Measurements from ENCODE around the gene CENPQ.

CENPQ gene

DNA sequence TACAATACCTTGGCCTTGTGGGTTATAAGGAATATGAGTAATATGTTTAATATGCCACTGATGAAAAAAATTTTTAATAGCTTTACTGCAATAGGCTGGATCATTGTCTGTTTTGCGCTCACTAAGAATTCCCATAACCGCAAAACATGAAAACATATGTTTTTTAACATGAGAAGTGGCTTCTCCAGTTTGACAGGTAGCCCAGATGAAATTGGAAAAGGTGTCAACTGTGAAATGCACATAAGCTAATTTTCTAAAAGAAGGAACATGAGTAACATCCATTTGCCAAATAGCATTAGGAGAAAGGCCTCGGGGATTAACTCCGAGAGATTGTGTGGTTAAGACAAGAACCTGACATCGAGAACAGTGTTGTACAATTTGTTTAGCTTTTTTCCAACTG, 41.5 kb downstream of the CENPQ start:
- DNase-seq (ENCODE audit: low read depth in 2 of 2): no peak

GRCh38 chr6:49506569-49507111, 43.5 kb downstream of the CENPQ start:
- no peak for DNase-seq (ENCODE audit: low read depth in 2 of 2)

DNA sequence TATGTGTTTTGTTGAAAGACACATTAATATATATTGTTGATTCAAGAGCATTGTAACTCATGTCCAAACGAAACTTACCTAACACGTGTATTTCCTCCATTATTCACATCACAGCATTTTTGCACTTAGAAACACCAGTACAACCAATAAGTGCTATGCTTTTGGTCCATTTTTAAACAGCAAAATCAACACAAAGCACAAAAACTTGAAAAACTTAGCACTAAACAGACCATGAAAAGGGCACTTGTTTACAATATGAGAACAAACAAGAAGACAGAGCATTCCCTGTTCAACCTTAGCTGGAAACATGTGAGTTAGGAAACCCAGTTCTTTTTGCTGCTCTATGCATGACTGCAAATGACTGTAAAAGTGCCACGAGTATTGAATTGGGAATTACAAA, 46.2 kb downstream of the CENPQ start:
- no peak for DNase-seq (ENCODE audit: low read depth in 2 of 2)

GRCh38 chr6:49513153-49513989, 50.2 kb downstream of the CENPQ start:
- no peak for DNase-seq (ENCODE audit: low read depth in 2 of 2)

DNA sequence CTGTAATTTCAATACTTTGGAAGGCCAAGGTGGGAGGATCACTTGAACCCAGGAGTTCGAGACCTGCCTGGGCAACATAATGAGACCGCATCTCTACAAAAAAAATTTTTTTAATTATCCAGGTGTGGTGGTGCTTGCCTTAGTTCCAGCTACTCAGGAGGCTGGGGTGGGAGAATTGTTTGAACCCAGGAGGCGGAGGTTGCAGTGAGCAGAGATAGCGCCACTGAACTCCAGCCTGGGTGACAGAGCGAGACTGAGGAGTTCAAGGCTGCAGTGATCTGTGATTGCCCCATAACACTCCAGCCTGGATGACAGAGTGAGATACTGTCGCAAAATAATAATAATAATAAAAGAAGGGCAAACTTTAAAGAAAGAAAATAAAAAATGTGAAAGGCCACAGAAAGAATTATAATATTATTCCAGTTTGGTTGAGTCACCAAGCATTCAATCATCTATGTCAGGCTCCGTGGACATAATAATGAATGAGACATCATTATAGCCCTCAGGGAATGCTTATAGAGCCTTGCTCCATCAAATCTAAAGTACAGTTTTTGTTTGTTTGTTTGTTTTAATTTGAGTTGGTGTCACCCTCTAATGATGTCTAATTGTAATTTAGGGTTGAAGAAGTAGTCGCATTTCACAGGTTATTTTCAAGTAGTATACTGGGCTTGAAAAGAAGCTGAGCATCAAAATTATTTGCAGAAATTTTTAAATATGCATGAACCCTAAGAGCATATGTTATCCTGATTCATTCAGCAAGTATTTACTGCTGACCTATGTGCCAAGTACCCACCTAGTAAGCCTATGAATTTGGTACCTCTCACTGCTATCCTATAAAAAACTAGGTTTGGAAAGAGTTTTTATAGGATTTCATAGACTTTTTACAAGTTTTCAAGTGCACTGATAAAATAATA, 51.7 kb downstream of the CENPQ start:
- DNase-seq (ENCODE audit: low read depth in 2 of 2): no peak

- DNase-seq (ENCODE audit: low read depth in 2 of 2): no peak
Observed at GRCh38 chr6:49515485-49516146, 52.4 kb downstream of the CENPQ start.

DNA sequence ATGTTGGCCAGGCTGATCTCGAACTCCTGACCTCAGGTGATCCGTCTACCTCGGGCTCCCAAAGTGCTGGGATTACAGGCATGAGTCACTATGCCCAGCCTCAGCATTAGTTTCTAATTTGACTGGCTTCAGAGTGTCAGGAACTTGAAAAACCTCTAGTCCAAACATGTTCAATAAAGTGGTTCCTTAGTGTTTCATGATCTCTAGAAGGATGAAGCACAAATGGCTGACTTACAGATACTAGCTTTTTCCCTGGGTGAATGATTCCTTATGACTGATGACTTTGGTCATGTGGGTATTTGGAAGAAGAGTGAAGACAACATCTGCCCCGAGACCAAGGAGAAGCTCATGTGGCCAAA, 53.0 kb downstream of the CENPQ start:
- DNase-seq (ENCODE audit: low read depth in 2 of 2): no peak

- no peak for DNase-seq (ENCODE audit: low read depth in 2 of 2)
Observed at GRCh38 chr6:49517919-49518318, 54.7 kb downstream of the CENPQ start.

GRCh38 chr6:49519660-49520059, 56.5 kb downstream of the CENPQ start:
- no peak for DNase-seq (ENCODE audit: low read depth in 2 of 2)

DNA sequence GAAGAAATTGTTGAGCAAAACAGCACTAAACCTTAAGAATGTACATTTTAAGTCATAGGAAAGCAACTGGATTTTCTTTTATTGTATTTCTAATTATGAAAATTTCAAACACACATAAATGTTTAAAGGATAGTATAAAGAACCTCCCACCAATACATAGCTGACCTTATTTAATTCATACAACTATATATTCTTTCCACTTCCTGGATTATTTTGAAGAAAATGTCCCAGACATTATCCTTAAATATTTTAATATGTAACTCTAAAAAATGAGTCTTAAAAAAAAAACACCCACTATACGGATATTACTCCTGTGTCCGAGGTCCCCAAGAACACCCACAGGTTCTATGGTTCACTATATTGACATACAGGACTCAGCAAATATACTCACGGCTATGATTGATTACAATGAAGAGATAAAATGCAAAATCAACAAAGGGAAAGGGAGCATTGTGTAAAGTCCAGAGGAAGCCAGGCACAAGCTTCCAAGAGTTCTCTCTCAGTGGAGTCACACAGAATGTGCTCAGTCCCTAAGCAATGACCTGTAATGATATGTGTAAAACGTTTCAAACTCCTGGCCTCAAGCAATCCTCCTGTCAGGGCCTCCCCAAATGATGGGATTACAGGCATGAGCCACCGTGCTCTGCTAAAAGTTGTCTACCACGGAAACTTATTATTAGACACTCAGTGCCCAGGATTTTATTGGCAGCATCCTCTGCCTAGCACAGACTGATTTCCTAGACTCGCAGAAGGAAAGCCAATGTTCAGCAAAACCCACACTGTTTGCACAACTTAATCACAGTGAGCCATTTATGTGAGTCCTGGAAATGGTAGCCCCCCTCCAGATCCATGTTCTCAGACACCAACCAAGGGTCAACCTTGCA, 59.8 kb downstream of the CENPQ start:
- DNase-seq (ENCODE audit: low read depth in 2 of 2): no peak

DNA sequence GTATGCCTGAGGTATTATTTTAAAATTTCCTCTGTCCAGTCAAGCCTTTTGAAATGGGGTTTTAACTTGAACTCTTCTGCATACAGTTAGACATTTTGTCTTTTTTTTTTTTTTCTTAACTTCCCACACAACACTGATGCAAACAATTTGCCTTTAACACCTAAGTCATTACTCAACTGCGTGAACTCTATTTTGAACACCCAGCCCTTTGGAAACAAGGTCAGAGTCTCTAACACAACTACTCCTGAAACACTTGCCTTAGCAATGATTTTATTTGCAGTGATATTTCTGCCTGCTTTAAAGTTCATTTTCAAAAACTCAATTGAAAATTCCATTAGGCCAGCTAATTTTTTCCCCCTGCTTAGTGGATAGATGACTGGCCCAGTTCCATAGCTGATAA, 60.7 kb downstream of the CENPQ start:
- no peak for DNase-seq (ENCODE audit: low read depth in 2 of 2)

DNA sequence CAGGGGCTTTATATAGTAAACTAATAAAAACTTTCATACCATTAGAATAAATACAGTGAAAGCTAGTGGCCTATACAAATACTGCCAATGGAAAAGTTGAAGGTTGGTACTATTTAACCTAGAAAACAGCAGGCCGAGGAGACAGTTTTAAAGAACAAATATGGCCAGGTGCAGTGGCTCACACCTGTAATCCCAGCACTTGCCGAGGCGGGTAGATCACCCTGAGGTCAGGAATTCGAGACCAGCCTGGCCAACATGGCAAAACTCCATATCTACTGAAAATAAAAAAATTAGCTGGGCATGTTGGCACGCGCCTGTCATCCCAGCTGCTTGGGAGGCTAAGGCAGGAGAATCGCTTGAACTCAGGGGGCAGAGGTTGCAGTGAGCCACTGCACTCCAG, 61.4 kb downstream of the CENPQ start:
- DNase-seq (ENCODE audit: low read depth in 2 of 2): no peak

GRCh38 chr6:49526598-49526997, 63.4 kb downstream of the CENPQ start:
- no peak for DNase-seq (ENCODE audit: low read depth in 2 of 2)

DNA sequence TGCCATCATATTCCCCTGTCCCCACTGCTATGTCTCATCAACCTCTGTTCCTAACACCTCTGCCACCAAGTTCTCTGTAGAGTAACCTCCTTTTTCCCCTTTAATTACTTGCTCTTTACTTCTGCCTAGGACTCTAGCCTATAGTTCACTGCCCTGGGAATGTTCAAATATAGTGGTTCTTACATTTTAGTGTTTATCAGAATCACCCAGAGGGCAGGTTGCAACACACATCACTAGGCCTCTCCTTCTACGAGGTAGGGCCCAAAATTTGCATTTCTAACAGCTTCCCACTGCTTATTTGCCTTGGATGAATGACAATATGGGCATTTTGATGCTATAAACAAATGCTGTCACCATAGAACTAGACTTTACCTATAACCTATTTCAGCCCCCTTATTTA, 64.2 kb downstream of the CENPQ start:
- no peak for DNase-seq (ENCODE audit: low read depth in 2 of 2)

DNA sequence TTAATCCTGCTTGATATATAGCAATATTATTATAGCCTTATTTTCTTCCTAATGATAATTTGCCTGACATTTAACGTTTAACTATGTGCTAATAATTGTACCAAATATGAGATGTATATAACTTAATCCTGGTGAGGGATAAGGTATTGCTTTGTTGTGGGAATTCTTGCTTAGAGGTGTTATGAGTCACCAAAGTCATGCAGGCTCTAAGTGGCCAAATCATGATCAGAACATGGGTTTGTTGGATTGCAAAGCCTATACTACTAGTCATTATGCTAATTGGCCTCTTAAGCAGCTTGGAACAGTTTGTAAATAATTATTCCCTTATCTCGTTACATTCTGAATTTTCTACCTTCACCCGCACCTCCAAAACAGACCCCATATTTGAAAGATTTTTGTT, 65.4 kb downstream of the CENPQ start:
- no peak for DNase-seq (ENCODE audit: low read depth in 2 of 2)

GRCh38 chr6:49530141-49530776, 67.1 kb downstream of the CENPQ start:
- DNase-seq (ENCODE audit: low read depth in 2 of 2): no peak

DNA sequence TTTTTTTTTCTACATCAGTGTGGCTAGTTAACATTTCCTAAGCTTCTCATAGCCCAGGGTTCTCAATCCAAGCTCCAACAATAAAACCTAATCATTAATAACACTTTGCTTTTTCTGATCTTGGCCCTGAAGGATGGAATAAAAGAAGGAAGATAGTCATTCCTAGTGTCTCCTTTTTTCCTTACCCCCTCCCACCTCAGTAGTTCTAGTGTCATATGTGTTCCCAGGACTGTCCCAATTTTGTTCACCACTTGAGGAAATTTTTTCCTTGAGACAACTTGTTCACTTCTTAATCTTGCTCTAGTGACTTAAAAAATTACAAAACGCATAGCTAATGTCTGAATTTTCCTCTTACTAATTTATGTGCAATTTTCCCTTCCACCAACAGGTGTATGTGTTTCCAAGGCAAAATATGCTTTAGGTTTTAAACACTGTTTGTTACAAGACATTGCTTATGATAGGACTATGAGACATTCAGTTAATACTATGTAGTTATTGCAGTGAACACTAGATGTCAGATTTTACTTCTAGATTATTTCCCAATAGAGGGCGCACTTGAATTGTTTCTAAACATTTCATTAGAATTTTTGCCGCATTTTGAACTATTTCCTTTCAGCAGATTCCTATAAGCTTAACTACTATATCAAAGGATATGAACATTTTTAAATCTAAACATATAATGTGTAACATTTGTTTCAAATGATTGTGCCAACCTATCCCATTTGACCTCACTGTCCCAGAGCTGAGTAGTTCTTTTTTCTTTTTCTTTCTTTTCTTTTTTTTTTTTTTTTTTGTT, 68.8 kb downstream of the CENPQ start:
- no peak for DNase-seq (ENCODE audit: low read depth in 2 of 2)

GRCh38 chr6:49535795-49536194, 72.6 kb downstream of the CENPQ start:
- no peak for DNase-seq (ENCODE audit: low read depth in 2 of 2)

DNA sequence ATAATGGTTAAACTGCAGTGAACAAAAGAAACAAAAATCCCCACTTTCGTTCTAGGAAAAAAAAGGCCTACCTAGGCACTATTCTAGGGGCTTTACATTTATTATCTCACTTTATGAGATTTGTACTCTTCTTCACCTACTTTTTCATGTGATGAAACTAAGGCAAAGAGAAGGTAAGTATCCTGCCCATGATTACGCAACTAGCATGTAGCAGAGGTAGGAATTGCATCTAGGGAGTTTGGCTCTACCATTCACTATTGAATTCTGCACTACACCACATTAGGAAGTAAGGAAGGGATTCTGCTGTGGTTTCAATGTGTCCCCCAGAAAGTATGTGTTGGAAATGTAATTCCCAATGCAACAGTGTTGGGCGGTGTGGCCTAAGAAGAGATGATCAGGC, 75.9 kb downstream of the CENPQ start:
- no peak for DNase-seq (ENCODE audit: low read depth in 2 of 2)

GRCh38 chr6:49540614-49541013, 77.4 kb downstream of the CENPQ start:
- DNase-seq (ENCODE audit: low read depth in 2 of 2): no peak

All from stimulated activated CD4-positive, alpha-beta T cell treated with anti-CD3 and anti-CD28 coated beads, Interleukin-1b, Interleukin-23, amount 100 ng/mL, for 4 hours (primary cell).